Measurements from ENCODE around the gene RXFP2.

The RXFP2 gene, protein sequence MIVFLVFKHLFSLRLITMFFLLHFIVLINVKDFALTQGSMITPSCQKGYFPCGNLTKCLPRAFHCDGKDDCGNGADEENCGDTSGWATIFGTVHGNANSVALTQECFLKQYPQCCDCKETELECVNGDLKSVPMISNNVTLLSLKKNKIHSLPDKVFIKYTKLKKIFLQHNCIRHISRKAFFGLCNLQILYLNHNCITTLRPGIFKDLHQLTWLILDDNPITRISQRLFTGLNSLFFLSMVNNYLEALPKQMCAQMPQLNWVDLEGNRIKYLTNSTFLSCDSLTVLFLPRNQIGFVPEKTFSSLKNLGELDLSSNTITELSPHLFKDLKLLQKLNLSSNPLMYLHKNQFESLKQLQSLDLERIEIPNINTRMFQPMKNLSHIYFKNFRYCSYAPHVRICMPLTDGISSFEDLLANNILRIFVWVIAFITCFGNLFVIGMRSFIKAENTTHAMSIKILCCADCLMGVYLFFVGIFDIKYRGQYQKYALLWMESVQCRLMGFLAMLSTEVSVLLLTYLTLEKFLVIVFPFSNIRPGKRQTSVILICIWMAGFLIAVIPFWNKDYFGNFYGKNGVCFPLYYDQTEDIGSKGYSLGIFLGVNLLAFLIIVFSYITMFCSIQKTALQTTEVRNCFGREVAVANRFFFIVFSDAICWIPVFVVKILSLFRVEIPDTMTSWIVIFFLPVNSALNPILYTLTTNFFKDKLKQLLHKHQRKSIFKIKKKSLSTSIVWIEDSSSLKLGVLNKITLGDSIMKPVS

GRCh38 chr13:31739226-31739625 lies at the start of gene RXFP2:
RXFP2 (plus strand) TSS chr13:31739526; CDS start chr13:31739613, 87 bp downstream.
- H3K27ac ChIP-seq, result no peak within 1 kb of the TSS
- no peak within 1 kb of the TSS for H3K4me3 ChIP-seq

DNA sequence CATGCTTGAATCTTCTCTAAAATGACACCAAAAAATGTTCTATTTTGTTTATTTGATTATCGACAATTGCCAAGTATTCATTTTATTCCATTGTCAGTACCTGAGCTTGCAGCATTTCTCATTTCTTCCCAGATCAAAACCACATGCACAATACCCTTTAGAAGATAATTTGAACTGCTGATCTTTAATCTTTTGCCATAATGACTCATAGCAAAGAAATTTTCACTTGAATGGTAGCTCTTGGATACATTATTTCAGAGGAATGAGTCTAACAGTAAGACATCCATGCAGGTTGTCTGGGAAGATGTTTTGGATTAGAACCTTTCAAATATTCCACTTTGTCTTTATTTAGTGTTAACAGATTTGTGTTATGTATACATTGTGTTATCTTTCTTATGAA lies 42.0 kb upstream of the RXFP2 start:
- Histone ChIP-seq H3K4me3 (no peak overlapping the region), H3K27ac (no peak overlapping the region)

GRCh38 chr13:31699650-31700049 lies 39.7 kb upstream of the RXFP2 start:
- H3K4me3 ChIP-seq, result no peak overlapping the region
- H3K27ac ChIP-seq, result no peak overlapping the region

GRCh38 chr13:31703780-31704179 lies 35.5 kb upstream of the RXFP2 start:
- Histone ChIP-seq H3K4me3 (no peak overlapping the region), H3K27ac (no peak overlapping the region)

DNA sequence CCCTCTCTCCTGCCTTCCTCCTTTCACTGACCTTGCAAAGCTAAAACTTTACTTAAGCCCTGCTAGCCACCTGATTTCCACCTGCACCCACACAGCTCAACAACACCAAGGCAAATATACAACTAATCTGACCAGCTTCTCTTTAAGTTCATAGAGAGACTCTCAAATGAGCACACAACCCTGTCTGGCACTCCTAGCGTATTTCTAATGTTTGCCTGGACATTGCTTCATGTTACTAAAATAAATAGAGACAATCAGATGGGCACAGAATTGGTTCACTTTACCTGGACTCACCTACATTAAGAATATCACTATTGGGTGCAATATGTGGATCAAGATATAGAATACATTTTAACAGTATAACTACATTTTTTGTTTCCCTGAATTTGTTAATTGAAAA lies 33.2 kb upstream of the RXFP2 start:
- Histone ChIP-seq H3K27ac (no peak overlapping the region), H3K4me3 (no peak overlapping the region)

GRCh38 chr13:31717583-31717982 lies 21.7 kb upstream of the RXFP2 start:
- H3K4me3 ChIP-seq, result no peak overlapping the region
- no peak overlapping the region for H3K27ac ChIP-seq

GRCh38 chr13:31719214-31719613 lies 20.1 kb upstream of the RXFP2 start:
- no peak overlapping the region for H3K4me3 ChIP-seq
- H3K27ac ChIP-seq, result no peak overlapping the region

DNA sequence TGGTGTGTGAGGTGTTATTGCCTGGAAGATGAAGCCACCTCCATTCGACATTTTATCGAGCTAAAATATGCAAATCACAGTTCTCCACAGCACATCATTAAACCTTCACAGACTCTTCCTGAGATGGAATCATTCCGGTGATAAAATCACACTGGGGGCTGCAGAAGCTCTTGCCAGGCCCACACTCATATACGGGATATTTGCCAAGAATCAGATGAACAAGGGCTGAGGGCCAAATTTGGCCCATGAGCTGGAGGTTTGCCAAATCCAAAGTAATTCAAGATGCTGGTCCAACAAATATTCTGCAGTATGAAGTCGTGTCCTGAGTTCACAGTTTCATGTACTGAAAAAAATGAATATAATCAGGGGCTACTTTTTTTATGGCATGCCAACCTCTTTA lies 16.7 kb upstream of the RXFP2 start:
- H3K4me3 ChIP-seq, result no peak overlapping the region
- H3K27ac ChIP-seq, result no peak overlapping the region

GRCh38 chr13:31725841-31726240 lies 13.5 kb upstream of the RXFP2 start:
- Histone ChIP-seq H3K27ac (no peak overlapping the region), H3K4me3 (no peak overlapping the region)

DNA sequence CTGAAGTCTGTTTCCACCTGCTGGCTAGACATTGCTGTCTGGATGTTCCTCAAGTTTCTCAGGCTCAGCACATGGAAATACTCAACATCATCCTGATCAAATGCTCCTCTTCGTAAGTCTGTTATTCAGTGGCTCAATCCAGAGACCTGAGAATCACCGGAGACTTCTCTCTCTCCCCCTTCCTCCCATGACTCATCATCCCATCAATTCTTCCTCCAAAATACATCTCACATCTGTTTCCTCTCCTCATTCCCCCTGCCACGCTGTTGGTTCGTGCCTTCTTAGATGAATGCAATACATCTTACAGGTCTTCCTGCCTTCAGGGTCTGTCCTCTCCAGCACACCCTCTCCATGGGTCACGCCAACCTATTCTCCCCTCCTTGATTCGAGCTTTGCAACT lies 7.4 kb upstream of the RXFP2 start:
- no peak overlapping the region for H3K4me3 ChIP-seq
- H3K27ac ChIP-seq, result no peak overlapping the region

- Histone ChIP-seq H3K4me3 (no peak overlapping the region), H3K27ac (no peak overlapping the region)
Observed at GRCh38 chr13:31733066-31733465, 6.3 kb upstream of the RXFP2 start.

DNA sequence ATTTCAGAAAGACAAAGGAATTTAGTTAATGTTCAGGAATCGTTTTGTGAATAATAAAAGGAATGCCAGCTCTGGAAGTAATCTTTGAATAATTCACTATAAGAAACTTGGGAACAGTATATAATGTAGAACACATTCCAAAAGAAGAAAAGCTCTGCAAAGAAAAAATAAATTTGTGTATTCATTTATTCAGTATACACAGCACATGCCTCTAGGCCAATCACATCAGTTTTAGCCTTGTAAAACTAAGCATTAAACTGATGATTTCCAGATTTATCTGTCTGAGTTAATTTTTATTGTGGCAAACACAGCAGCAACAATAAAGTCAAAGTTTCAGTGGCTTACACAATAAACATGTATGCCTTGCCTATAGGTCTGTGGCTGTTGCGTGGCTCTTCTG lies 5.7 kb upstream of the RXFP2 start:
- H3K4me3 ChIP-seq, result no peak overlapping the region
- H3K27ac ChIP-seq, result no peak overlapping the region

DNA sequence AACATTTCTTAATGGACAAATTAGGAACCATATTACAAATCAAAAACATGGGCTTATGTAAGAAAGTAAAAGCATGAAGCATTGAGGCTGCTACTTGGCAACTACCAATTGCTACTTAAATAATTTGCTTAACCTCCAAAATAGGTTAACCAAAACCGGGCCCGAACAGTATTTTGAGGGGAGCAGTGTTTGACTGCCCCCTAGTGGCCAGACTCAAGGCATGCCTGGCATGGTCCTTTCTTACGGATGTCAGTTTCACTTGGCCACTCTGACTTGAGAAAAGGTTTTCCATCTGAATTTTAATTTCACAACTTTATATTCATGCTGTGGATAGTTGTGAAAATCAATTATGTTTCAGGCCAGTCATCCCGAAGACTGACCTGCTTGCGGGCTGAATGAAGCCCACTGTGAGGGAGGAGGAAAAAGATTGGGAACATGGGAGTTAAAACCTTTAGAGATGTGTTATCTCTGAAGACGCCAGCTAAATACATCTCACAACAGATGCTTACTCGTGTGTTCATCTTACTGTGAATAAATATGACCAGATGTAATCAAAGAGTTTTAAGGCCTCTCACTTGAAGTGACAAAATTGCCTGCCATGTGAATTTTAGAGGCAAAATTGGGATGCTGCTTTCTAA lies 2.9 kb downstream of the RXFP2 start:
- Histone ChIP-seq H3K27ac (no peak overlapping the region), H3K4me3 (no peak overlapping the region)

GRCh38 chr13:31747291-31747690 lies 8.0 kb downstream of the RXFP2 start:
- Histone ChIP-seq H3K27ac (no peak overlapping the region), H3K4me3 (no peak overlapping the region)

DNA sequence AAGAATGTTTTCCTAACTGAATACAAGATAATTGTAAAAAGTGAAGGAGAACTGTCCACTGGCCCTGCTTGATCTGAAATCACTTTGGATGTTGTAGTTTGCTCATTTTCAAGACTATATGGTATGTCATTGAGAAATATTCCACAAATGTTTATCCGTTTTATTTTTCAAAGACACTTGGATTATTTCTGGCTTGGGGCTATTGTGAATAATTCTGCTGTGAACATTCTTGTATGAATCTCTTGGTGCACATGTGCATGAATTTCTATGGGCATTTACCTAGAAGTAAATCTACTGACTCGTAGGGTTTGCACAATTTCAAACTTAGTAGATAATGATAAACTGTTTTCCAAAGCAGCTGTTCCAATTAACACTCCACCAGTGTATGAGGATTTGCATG lies 8.6 kb downstream of the RXFP2 start:
- Histone ChIP-seq H3K27ac (no peak overlapping the region), H3K4me3 (no peak overlapping the region)

GRCh38 chr13:31749929-31750328 lies 10.6 kb downstream of the RXFP2 start:
- H3K4me3 ChIP-seq, result no peak overlapping the region
- no peak overlapping the region for H3K27ac ChIP-seq

DNA sequence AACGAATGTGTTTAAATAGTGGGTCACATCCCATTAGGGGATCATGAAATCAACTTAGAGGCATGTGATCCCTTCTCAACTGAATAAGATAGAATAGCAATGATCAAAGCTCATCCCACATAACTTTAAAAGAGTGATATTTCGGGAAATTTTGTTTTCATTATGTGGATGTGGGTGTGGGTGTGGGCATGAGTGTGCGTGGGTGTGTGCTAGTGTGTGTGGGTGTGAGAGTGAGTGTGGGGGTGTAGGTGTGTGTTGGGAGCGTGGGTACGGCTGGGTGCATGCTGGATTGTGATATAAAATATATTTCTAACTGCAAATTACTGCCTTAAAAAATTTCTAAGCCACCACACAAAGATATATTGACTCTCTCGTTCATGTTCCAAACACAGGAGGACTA lies 15.9 kb downstream of the RXFP2 start:
- no peak overlapping the region for H3K27ac ChIP-seq

GRCh38 chr13:31755803-31756212 lies 16.5 kb downstream of the RXFP2 start:
- peak overlapping the region in 2 of 21 experiments; percentile 9 to 48 for H3K27ac ChIP-seq
- H3K4me3 ChIP-seq, result no peak overlapping the region

More for the DNA sequence above, 15.9 kb downstream of the RXFP2 start:
- H3K4me3 ChIP-seq, result no peak overlapping the region

GRCh38 chr13:31756346-31756745 lies 17.0 kb downstream of the RXFP2 start:
- no peak overlapping the region for H3K4me3 ChIP-seq
- H3K27ac ChIP-seq, result no peak overlapping the region

DNA sequence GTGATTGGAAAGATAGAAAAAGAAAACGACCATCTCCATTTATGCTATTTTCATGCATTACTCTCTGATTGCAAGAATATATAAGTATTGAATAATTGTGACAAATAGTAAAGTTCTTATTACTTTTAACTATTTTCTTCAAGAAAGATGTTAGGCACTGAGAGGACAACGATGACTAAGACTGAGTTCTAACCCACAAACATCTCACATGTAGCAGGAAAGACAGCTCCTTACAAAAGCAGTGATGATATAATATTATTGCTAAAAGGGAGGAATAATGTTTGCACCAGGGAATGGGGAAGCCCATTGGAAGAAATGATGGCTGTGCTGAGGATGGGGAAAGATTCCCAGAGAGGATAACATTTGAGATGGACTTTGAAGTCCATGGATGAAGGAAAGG lies 22.6 kb downstream of the RXFP2 start:
- no peak overlapping the region for H3K4me3 ChIP-seq
- no peak overlapping the region for H3K27ac ChIP-seq

DNA sequence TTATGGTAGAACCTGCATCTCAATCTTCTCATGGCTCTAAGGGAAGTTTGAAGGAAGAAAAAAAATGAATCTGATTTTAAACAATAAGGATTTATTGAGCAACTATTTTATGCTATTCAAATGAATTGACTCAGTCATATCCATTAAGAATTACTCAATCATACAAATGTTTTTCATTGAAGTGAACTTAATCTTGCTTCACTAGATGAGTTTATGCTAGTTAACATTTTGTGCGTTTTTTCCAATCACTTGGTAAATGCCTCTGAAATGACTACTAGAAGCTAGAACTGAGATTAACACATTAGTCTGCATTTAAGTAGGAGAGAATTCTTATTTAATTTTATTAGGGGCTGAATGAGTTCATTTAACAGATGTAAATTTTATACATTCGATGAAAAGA lies 25.2 kb downstream of the RXFP2 start:
- Histone ChIP-seq H3K27ac (no peak overlapping the region), H3K4me3 (no peak overlapping the region)

All from skin epidermis (tissue), 12 donors.